Astrocyte (in vitro differentiated cells and primary cell): ENCODE results near the gene BPIFB6.

Experiments used
- CTCF ChIP-seq: IDR thresholded peaks from 2 replicates; pipeline ENCODE4 v1.5.1; 2011; ENCODE audit warnings: low read depth, mild to moderate bottlenecking, inconsistent platforms, low read length, moderate library complexity; ENCODE audit not compliant: insufficient read depth
- EZH2 ChIP-seq: IDR thresholded peaks from 2 replicates; pipeline ENCODE4 v1.6.1; 2012; ENCODE audit warnings: mild to moderate bottlenecking, low read length, inconsistent platforms; ENCODE audit not compliant: insufficient read depth

GRCh38 chr20:32989507-32990283, 41.8 kb upstream of the BPIFB6 start:
- TF ChIP-seq CTCF (no peak), EZH2 (no peak)
